HuH-7 (cell line): Measurements from ENCODE around the gene AQP9.

ENCODE experiments used
- DNase-seq: peaks from one replicate; pipeline ENCODE4 v3.0.0; 2011; ENCODE audit warnings: low spot score

The AQP9 gene

DNA sequence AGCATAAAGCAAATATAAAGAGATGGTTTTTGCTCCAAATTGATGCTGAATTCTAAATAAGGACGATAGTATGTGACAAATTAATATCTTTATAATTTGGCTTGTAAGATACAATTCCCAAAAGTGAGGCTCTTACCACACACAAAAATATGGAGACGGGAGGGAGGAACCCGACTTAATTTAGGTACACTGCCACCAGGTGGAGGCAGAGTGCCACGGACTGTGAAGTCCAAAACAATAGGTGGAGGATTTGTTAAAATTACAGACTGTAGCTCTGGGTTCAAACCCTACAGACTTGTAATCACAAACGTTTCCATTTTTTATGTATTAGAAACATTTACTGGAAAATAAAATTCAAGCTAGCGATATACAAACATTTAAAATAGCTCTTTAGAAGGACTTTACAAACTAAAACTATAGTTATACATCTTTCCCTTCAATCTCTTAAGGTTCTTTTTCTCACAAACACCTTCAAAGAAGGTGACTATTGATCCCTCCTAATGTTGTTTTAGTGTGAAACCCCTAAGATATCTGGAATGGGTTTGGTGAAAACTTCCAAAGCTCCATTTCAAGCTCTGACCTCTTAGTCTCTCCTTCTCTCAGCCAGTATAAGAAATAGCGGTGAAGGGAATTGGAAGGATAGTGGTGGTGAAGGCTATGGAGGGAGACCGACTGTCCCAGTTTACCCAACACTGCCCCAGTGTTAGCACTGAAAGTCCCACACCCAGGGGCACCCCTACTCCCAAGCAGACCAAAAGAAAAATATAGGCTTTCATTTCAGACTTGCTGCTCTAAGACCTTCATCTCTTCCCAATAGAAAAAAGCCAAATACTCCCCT lies 89.7 kb downstream of the AQP9 start:
- DNase-seq, result peak; percentile 32

DNA sequence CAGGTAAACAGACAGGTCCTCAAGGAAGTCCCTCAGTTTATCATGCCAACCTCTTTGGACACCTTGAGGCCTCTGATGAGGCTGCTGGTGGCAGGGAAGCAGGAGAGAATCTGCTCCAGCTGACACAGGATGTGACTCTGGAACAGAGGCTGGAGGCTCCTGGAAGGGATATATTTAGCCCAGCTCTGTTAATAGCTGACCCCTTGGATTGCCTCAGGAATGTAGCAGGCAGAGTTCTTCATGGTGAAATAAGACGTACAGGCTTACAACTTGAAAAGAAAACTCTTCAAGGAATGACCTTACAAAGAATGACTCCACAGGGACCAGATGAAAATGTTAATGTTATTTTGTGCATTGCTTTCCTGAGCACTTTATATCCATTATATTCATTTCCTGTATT lies 90.5 kb downstream of the AQP9 start:
- no peak for DNase-seq

DNA sequence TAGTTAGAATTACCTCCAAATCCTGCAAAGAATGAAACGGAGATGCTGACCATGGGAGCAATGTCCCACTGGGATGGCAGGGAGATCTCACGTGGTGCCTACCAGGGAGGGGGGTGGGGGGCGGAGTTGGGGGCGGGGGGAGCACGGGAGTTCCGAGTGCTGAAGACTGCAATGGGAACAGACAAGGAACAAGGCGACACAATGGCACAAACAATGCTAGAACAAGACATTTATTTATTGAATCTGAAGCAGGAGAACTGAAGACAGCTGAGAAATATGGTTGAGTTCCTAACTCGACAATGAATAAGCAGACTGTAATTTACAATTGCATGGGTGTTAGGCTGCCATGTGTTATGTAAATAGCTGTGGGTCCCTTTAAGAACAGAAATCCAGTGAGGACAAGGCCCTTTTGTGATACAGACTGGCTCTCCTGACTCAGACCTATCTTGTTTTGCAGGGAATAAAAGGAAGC lies 91.2 kb downstream of the AQP9 start:
- DNase-seq, result no peak

DNA sequence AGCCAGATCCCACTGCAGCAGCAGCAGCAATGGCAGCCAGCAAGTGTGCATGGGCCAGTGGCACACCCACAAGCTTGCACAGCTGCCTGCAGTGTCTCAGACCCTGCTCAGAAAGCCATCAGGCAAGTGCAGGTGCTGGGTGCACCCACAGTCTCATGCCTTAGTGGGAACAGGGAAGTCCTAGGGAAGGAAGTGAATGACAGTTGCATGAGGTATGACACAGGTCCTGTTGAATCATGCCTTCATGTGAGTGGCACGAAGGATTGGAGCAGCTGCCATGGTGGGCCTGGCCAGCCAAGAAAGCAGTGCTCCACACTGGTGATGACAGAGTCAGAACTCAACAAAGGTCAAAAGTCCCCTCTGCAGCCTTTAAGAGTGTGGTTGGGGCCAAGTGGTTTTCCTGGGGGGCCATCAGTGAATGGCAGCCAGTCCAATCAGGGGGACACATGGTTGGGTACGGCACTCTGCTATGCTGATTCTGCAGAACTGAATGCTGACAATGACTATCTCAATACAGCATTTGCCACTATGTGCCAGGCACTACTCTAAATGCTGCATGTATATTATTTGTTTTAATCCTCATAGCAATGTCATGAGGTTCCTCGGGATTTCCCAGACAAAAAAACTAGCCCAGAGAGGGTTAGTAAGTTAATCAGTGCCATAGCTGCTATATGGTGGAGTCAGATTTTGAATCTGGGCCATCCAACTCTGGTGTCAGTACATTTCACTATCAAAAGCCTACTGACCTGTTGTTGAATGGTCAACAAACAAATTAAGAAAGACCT lies 94.3 kb downstream of the AQP9 start:
- no peak for DNase-seq

DNA sequence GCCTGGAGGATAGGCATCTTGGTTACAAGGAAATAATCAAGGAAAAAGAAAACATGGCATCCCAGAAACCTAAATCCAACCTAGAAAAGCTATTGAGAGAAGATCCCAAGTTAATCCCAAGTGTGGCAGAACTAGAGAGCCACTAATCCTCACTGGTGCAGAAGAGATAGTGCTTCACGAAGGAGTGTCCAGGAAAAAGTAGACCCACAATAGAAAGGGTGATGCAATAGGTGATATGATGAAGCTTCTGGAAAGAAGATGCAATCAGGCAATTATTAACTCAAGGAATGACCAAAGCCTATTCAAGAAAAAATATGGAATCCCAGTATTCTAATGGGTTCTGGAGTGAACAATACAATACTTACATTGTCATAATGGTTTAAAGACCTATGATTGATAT lies 95.2 kb downstream of the AQP9 start:
- DNase-seq, result no peak
